ENCODE data around the gene IL19. TPM values are rescaled to one million over a fixed set of nuclear protein-coding genes. Genes with fewer than 3 reads are reported as not detected.

The IL19 gene
- total and polyA plus RNA-seq, 8 donors = 3.1 to 25.9 TPM; not detected in 6

GRCh38 chr1:206832352-206832880 lies 61.8 kb downstream of the IL19 start:
- no peak for TF ChIP-seq POLR2AphosphoS5 (IDR thresholded peaks at IDR 0.05)
- TF ChIP-seq EP300 (IDR thresholded peaks at IDR 0.05) = no peak
- TF ChIP-seq, protein P1, sequence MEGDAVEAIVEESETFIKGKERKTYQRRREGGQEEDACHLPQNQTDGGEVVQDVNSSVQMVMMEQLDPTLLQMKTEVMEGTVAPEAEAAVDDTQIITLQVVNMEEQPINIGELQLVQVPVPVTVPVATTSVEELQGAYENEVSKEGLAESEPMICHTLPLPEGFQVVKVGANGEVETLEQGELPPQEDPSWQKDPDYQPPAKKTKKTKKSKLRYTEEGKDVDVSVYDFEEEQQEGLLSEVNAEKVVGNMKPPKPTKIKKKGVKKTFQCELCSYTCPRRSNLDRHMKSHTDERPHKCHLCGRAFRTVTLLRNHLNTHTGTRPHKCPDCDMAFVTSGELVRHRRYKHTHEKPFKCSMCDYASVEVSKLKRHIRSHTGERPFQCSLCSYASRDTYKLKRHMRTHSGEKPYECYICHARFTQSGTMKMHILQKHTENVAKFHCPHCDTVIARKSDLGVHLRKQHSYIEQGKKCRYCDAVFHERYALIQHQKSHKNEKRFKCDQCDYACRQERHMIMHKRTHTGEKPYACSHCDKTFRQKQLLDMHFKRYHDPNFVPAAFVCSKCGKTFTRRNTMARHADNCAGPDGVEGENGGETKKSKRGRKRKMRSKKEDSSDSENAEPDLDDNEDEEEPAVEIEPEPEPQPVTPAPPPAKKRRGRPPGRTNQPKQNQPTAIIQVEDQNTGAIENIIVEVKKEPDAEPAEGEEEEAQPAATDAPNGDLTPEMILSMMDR (IDR thresholded peaks at IDR 0.05) = no peak
- TF ChIP-seq POLR2A (IDR thresholded peaks at IDR 0.05) = no peak
- no peaks in the 10 kb centered on the region for H3K36me3 ChIP-seq
- peaks cover 0 to 46% (median 4%) of the 10 kb centered on the region in 4 donors for H3K4me1 ChIP-seq
- H3K4me3 ChIP-seq = no peak overlapping the region
- 30 to 45% (median 34%) methylated on average over 2 of the region's 2 CpGs for WGBS, 5 donors
- no peak for DNase-seq
- peak overlapping the region in 2 of 5 donors; percentile 40 to 41 for H3K27ac ChIP-seq
- no peaks in the 10 kb centered on the region for H3K9me3 ChIP-seq
- peaks cover 0 to 2% (median 0%) of the 10 kb centered on the region in 3 donors for H3K27me3 ChIP-seq
- intact Hi-C loops (cut with DNase I; ENCODE audit: low total_unique reads) = no loop called here

GRCh38 chr1:206833106-206833680 lies 62.6 kb downstream of the IL19 start:
- TF ChIP-seq EP300 (IDR thresholded peaks at IDR 0.05) = no peak
- no peak for TF ChIP-seq POLR2A (IDR thresholded peaks at IDR 0.05)
- no peak for TF ChIP-seq POLR2AphosphoS5 (IDR thresholded peaks at IDR 0.05)
- TF ChIP-seq, protein P1 (IDR thresholded peaks at IDR 0.05) = no peak
- H3K4me1 ChIP-seq = peaks cover 0 to 46% (median 4%) of the 10 kb centered on the region in 4 donors
- H3K9me3 ChIP-seq = no peaks in the 10 kb centered on the region
- WGBS, 5 donors = 25 to 46% (median 34%) methylated on average over 2 of the region's 2 CpGs
- peak in 1 of 2 donors; percentile 61 for DNase-seq
- H3K4me3 ChIP-seq = no peak overlapping the region
- H3K27me3 ChIP-seq = peaks cover 0 to 4% (median 0%) of the 10 kb centered on the region in 3 donors
- H3K27ac ChIP-seq = peak overlapping the region in 3 of 5 donors; percentile 3 to 54 (median 40)
- intact Hi-C loops (cut with DNase I; ENCODE audit: low total_unique reads) = no loop called here
- H3K36me3 ChIP-seq = no peaks in the 10 kb centered on the region

DNA sequence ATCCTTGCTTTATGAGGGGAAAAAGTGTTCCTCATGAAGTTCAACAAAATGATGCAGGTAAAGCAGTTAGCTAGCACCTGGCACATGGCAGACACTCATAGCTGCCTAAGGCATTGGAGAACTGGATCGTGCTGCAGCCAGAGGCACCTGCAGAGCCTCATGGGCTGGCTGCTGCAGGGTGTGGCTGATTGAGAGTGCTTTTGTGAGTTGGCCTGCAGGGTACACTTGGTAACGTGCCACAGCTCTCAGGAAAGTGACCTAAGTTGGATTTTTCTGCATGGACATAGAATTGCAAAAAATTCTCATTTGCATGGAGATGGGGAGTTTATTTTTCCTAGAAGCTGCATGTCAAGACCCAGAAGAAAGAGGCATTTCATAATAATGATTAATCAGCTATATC lies 63.2 kb downstream of the IL19 start:
- H3K9me3 ChIP-seq = no peaks in the 10 kb centered on the region
- intact Hi-C loops (cut with DNase I; ENCODE audit: low total_unique reads) = no loop called here
- peak overlapping the region in 3 of 5 donors; percentile 3 to 54 (median 40) for H3K27ac ChIP-seq
- DNase-seq = peak; percentile 52 to 77
- no peak for TF ChIP-seq EP300 (IDR thresholded peaks at IDR 0.05)
- no peak for TF ChIP-seq POLR2A (IDR thresholded peaks at IDR 0.05)
- TF ChIP-seq, protein P1 (IDR thresholded peaks at IDR 0.05) = no peak
- TF ChIP-seq POLR2AphosphoS5 (IDR thresholded peaks at IDR 0.05) = no peak
- H3K4me3 ChIP-seq = no peak overlapping the region
- WGBS, 5 donors = 25 to 40% (median 31%) methylated on average over 2 of the region's 2 CpGs
- peaks cover 0 to 46% (median 4%) of the 10 kb centered on the region in 4 donors for H3K4me1 ChIP-seq
- H3K27me3 ChIP-seq = peaks cover 0 to 4% (median 0%) of the 10 kb centered on the region in 3 donors
- H3K36me3 ChIP-seq = no peaks in the 10 kb centered on the region

- Histone ChIP-seq H3K4me3 (no peak overlapping the region), H3K4me1 (peaks cover 0 to 45% (median 4%) of the 10 kb centered on the region in 4 donors), H3K27ac (no peak overlapping the region), H3K27me3 (peaks cover 0 to 4% (median 0%) of the 10 kb centered on the region in 3 donors), H3K36me3 (no peaks in the 10 kb centered on the region), H3K9me3 (no peaks in the 10 kb centered on the region)
- no peak for DNase-seq
- intact Hi-C loops (cut with DNase I; ENCODE audit: low total_unique reads) = no loop called here
- TF ChIP-seq, protein P1 (IDR thresholded peaks at IDR 0.05) = no peak
- TF ChIP-seq POLR2A (IDR thresholded peaks at IDR 0.05) (no peak), EP300 (IDR thresholded peaks at IDR 0.05) (no peak), POLR2AphosphoS5 (IDR thresholded peaks at IDR 0.05) (no peak)
- 85 to 94% (median 91%) methylated on average over 6 of the region's 6 CpGs for WGBS, 5 donors
Observed at GRCh38 chr1:206834217-206834616, 63.6 kb downstream of the IL19 start.

All from stomach (tissue), 9 donors.